SK-N-DZ (cell line): ENCODE measurements around the gene CYP2W1.

ENCODE experiments used
- DNase-seq: peaks from one replicate; pipeline ENCODE4 v3.0.0-alpha.2; 2015; ENCODE audit warnings: low spot score

Gene CYP2W1

GRCh38 chr7:966291-967069 lies 16.5 kb upstream of the CYP2W1 start:
- DNase-seq = no peak

GRCh38 chr7:967361-968082 lies 15.5 kb upstream of the CYP2W1 start:
- no peak for DNase-seq

GRCh38 chr7:968205-969105 lies 14.5 kb upstream of the CYP2W1 start:
- DNase-seq = no peak

GRCh38 chr7:969403-969802 lies 13.6 kb upstream of the CYP2W1 start:
- DNase-seq = no peak

- DNase-seq = no peak
Measured at GRCh38 chr7:970744-971143, 12.2 kb upstream of the CYP2W1 start.

- DNase-seq = no peak
Measured at GRCh38 chr7:972110-972509, 10.9 kb upstream of the CYP2W1 start.

GRCh38 chr7:972676-973309 lies 10.2 kb upstream of the CYP2W1 start:
- DNase-seq = no peak

- no peak for DNase-seq
Measured at GRCh38 chr7:973312-973711, 9.7 kb upstream of the CYP2W1 start.

GRCh38 chr7:974172-974571 lies 8.8 kb upstream of the CYP2W1 start:
- no peak for DNase-seq

- DNase-seq = peak; percentile 85
Measured at GRCh38 chr7:974820-975681, 7.9 kb upstream of the CYP2W1 start, which contains the start of gene COX19. TSS of gene COX19 (minus strand) at chr7:975549. CDS start at chr7:975509, 40 bp downstream.

GRCh38 chr7:975702-976473 lies 7.1 kb upstream of the CYP2W1 start:
- no peak for DNase-seq

GRCh38 chr7:976901-977325 lies 6.1 kb upstream of the CYP2W1 start:
- DNase-seq = no peak

GRCh38 chr7:977326-978048 lies 5.5 kb upstream of the CYP2W1 start:
- DNase-seq = no peak

GRCh38 chr7:978049-978346 lies 5.0 kb upstream of the CYP2W1 start:
- DNase-seq = no peak

GRCh38 chr7:978416-979091 lies 4.4 kb upstream of the CYP2W1 start:
- no peak for DNase-seq

GRCh38 chr7:979151-979550 lies 3.8 kb upstream of the CYP2W1 start:
- no peak for DNase-seq

- peak; percentile 89 for DNase-seq
Measured at GRCh38 chr7:979886-980571, 3.0 kb upstream of the CYP2W1 start.
